HG02870 (cell line): ENCODE results near the gene AURKA.
"Not testable (repeated sequence)": the region's sequence is repeated elsewhere in the genome, so short reads cannot be mapped to it uniquely, and the experiment has no call there.

Experiments used
- ATAC-seq: cut with Tn5 transposase; IDR thresholded peaks from one replicate; pipeline ENCODE4 v1.9.1; 2021; ENCODE audit warnings: mild to moderate bottlenecking, moderate library complexity; ENCODE audit not compliant: unreplicated experiment

Gene AURKA

DNA sequence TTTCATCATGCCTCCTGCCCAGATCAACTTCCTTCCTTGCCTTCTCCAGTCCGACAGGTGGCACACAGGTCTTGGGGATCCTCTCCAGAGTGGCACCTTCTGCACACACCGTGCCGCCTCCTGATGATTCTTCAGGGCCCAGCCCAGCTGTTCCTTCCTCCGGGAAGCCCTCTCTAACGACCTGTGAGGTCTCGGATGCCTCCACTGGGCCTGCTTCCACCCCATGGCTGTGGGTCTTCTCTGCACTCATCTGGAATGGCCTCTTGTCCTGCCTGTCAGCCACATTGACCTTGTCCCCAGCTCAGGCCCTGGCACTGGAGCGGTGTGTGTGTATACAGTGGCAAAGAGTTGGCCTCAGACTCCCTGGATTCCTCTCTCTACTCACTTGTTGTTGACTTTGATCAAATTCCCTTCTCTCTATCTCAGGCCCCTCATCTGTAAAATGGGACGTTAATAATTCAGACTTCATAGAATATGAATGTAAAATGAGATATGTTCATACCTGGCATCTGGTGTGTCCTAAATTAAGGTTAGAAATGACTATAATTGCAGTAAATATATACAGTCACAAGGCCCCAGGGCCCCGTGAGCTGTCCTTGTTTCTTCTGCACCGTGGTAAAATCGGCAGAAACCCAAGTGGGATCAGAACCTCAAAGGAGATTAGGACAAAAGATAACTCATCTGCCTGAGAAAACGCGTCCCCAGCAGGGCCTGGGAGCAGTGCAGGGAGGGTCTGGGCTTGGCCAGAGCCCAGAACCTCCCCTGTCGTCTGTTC lies 31.7 kb downstream of the AURKA start:
- ATAC-seq = no peak

DNA sequence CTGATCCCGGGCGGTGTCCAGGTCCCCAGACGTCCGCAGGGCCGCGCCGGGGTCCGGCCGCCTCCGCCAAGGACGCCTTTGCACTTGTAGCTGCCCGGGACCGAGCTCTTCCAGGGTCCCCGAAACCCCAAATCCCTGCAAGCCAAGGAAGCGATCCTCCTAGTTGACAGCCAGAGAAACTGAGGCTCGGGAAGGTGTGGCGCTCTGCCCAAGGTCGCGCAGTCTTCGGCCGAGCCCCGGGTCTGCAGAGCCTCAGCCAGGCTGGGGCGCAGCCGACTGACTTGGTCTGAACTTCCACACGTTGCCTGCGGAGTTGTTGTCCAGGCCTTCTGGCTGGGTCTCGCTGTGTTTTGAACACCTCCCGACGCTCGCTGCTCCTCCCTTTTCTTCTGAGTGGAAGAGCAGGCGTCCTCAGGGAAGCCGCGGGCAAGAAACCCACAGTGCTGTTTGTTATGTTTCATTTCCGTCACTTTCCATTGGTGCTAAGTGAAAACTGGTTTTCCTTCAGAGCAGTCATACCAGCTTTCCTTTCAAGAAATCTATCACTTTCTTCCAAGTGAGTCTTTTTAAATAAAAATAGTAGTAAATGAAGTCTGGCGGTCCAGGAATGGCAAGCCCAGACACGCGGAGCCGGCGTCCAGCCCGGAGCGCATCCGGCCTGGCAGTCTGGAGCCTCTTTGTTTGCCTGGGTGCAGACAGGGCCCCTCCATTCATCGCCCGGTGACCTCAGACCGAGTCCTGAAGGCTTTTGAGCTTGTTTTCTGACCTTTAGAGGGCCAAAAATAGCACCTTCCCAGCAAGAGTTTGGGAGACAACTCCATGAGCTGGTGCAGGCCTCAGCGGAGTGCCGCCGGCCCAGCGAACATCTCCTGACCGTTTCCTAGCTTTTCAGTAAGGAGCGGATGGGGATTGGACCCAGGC lies 32.5 kb downstream of the AURKA start:
- ATAC-seq = peak; percentile 25

DNA sequence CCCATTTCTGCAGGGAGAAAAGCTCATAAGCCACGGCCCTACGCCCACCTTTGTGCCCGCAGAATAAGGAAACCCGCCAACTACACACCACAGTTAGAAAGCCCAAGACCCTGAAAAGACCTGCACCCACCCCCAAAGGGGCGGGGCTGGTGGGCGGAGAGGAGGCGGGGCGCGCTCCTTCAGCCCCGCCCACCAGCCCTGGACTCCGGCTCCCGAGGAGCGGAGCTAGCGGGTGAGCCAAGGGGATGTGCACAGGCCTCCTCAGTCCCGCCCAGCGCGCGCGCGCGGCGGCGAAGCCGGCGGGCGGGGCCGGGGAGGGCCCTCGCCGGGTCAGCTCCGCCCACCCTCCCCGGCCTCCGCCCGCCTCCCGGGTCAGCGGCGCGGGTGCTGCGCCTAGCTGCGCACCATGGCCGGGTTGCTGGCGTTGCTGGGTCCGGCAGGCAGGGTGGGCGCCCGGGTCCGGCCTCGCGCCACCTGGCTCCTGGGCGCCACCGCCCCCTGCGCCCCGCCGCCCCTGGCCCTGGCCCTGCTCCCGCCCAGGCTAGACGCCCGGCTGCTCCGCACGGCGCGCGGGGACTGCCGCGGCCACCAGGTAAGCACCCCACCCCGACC lies 33.3 kb downstream of the AURKA start, which contains the start of gene FAM210B:
Gene FAM210B, plus strand, starts transcription at position 375 of the 612 bp plus-strand sequence. Its CDS starts 32 bp downstream, at position 407.
- ATAC-seq = peak; percentile 93

DNA sequence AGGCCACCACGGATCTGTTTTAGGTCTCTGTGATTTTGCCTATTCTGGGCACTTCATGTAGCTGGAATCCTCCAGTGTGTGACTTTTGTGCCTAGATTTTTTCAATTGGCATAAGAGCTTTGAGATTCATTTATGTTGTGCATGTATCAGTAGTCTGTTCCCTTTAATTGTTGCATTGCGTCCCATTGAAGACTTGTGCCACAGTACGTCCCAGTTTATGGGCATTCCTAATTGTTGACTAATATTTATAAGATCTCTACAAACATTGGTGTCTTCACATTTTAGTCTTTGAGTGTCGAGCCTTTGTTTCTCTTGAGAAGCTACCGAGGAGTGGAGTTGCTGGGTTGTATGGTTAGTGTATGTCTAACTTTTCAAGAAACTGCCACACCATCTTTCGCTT lies 33.9 kb downstream of the AURKA start:
- no peak for ATAC-seq

DNA sequence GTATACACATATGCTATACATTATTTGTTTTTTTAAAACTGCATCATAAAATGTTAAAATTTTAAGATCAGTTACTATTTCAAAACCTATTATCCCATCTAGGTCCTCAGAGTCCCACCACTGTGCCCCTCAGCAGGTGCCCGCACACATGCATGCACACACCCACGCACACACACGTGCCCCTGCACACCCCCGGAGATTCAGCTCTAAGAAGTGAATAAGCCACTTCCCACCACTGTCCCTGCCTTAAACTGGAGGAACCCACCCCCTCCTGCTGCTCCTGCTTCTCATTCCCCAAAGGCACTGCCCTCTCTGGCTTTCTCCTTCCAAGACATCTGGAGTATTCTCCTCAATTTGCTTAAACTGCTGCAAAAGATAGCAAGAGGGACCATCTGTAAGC lies 38.7 kb downstream of the AURKA start:
- no peak for ATAC-seq

DNA sequence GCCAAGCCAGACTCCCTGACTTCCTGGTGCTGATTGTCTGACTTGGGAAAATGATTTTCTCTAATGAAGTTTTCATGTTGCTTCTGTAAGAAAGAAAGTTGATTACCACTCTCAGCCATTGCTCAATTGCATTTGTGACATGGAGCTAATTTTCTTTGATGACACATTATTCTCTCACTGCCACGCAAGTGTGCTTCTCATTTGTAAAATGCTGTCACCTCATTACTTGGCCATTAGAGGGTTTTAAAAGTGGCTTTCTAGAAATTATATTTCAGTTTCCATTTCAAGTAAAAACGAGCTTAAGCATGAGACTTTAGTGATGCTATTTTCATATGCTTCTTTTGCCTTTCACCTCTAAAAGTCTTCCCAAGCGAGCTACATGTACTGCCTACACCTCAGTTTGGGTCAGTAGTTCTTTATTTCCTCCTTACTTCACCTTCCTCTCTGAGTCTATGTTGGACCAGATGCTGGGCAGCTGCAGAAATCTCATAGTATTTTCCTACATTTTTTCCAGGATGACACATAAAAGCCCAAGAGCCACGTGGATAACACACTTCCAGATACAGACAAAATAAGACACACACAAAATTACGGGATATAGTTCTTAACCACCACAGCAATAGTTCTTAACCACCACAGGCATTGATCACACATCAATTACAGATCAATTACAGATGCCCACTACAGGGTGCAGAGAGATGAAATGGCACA lies 39.5 kb downstream of the AURKA start:
- no peak for ATAC-seq

DNA sequence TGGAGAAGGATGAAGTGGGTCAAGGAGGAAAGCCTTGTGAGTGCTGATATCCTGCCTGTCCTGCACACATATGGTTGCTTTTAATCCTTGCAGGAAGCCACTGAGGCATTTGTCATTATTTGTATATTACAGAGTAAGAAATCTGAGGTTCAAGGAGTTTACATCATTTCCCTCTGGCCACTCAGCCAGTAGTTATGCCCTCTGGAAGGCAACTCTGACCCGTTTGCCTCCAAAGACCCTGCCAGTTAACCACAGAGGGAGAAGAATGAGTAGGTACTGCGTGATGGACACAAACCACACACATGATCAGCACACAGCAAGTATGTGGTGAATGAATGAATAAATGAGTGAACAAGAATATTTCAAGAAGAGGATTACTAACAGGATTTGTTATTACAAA lies 41.2 kb downstream of the AURKA start:
- ATAC-seq = no peak

DNA sequence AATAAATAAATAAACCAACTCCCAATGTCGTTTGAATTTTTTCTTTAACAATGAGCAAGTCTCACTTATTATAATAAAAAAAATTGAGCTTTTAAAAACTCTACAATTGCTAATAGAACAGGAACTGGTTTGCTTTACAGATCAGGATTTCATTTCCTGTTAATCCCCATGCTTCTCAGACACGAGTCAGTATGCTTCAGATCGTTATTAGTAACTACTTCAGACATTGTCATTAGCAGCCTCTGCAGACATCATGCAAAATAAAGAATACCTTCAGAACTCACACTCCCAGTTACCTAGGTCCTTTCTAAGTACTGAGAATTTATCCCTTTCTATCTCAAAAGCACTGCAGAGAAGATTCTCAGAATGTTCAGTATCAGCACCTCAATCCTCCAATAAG lies 43.3 kb downstream of the AURKA start:
- ATAC-seq = no peak

DNA sequence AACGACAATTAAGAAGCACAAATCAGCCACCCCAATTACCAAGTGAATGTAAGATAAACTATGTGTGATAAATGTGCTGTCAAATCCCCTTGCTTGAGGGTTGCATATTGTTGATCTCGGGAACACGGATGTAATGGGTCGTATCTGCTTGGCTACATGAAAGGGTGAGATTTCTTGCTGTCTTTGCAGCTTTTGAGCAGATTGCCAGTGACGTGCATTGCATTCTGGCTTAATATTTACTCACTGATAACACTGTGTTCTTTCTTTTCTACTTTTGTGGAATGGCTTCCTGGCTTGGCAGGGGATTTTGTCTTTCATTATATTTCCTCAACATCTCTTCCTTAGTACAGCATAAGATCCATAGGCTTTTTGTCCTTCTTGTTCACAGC lies 43.7 kb downstream of the AURKA start:
- no peak for ATAC-seq

DNA sequence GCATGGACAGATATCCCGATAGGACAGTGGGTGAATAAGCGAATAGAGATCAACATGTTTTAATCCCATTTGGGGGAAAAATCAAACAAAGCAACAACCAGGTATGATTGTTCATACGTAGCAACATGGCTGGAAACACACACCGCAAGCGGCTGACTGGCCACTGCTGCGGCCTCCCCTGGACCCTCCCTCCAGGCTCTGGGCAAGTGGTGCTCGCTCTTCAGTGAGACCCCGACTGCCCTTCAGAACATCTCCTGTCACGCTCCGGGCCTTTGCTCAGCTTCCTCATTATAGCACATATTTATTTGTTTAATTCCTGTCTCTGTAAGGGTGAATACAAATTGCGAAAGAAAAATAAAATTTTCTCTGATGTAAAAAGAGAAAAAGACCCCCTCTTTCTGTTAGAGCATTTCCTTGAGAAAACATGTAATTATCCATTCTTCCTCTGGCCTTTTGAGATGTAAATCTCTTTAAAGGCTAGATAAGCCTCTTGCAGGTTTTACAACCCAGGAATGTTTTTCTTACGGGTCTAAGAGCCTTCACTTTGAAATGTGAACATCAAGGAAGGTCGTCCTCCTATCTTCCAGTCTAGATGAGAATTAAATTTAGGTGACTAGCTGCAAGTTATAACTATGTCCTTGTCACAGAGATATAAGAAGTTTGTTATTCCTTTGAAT lies 44.2 kb downstream of the AURKA start:
- no peak for ATAC-seq

DNA sequence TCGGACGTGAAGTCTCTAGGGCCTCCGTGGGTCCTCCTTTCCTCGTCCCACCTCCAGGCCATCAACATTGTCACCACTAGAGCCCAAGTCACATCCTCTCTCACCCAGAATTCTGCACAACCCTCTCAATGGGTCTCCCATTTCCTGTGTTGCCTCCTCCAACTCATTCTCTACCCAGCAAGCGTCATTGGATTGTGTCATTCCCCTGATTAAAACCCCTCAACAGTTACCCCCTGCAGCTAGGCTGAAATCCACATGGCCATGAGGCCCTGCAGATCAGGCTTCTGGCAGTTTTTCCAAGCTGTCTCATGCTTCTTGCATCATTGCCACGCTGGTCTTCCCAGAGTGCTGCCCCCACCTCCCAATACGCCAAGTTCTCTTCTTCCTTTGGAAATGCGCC lies 46.1 kb downstream of the AURKA start:
- no peak for ATAC-seq

DNA sequence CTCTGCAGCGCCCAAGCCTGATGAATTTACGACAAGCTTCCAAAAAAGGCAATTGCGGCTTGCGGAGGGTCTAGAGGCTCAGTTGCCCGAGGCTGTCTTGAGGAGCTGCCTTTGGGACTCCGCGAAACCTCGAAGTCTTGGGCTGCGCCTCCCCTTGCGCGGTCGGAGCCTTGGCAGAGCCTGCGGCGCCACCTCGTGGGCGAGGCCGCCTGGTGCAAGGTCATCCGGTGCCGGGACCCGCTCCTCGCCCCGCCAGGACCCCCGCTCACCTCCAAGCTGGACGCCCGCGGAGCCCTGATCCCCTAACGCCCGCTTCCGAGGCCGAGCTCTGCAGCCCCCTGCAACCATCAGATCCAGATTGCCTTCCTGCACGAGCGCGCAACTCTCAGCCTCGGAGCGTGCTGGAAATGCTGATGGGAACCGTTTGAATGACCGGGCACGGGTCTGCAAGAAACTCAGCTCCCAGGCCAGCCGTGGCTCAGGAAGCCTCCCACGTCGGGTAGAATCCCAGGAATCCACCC lies 48.1 kb downstream of the AURKA start:
- no peak for ATAC-seq

DNA sequence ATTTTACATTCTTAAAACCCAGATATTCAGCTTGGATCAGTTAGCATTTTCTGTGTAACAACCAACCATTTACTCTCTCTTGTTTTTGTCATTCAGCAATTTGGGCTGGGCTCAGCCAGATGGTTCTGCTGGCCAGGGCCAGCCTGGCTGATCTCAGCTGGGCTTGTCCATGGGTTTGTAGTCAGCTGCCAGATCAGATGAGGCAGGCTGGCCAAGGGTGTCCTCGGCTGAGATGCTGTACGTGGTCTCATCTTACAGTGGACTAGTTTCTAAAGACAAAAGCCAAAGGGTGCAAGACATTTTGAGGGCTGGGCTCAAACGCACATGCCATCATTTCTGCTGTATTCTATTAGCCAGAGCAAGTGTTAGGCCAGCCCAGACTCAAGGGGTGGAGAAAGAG lies 49.2 kb downstream of the AURKA start:
- ATAC-seq = no peak

DNA sequence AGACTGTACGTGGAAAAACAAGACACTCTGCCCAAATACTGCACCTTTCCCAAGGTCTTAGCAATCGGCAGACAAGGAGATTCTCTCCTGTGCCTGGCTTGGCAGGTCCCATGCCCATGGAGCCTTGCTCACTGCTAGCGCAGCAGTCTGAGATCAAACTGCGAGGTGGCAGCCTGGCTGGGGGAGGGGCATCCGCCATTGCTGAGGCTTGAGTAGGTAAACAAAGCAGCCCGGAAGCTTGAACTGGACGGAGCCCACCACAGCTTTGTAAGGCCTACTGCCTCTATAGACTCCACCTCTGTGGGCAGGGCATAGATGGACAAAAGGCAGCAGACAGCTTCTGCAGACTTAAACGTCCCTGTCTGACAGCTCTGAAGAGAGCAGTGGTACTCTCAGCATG lies 55.3 kb downstream of the AURKA start:
- ATAC-seq = not testable (repeated sequence)

DNA sequence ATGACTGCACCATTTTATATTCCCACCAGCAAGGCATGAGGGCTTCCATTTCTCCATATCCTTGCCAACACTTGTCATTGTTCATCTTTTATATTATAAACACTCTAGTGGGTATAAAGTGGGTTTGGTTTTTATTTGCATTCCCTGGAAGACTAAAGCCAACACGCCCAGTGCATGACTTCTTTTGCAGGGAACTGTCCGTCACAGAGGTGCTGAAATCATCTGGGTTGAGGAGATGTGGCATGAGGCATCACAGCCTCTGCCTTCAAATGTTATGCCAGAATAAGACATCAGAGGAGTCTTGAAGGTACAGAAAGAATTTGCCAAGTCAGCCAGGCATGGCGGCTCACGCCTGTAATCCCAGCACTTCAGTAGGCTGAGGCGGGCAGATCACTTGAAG lies 63.2 kb downstream of the AURKA start:
- ATAC-seq = no peak

DNA sequence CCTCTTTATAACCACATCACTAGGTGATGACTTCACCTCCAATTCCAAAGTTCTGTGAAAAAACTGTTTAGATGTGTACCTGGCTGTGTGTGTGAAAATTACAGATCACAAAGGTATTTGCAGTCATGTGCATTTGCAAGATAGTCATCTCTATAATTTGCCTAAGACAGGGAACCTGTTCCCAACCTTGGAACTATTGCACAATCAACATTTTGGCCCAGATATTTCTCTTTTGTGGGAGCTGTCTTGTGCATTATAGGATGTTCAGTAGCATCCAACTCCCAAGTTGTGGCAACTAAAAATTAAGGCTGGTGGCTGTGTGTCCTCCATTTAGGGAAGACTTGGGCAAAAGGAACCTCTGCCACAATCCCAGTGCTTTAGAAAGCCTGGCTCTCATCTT lies 67.2 kb downstream of the AURKA start:
- ATAC-seq = no peak

DNA sequence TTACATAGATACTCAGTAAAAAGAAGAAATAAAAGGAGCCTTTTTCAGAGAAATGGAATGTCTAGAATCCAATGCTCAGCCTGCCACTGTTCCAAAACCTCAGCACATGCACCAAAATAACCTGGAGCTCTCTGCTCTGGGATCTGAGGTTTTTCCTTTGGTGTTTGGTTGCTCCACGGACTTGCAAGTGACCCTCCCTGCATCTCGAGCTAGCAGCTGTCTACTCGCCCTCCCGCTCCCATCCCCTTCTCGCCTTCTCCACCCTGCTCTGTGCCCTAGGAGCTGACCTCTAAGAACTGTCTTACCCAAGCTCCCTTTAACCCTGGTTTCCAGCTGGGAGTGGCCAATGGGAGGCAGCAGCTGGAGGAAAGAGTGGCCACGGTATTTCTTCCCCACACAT lies 68.4 kb downstream of the AURKA start:
- no peak for ATAC-seq

DNA sequence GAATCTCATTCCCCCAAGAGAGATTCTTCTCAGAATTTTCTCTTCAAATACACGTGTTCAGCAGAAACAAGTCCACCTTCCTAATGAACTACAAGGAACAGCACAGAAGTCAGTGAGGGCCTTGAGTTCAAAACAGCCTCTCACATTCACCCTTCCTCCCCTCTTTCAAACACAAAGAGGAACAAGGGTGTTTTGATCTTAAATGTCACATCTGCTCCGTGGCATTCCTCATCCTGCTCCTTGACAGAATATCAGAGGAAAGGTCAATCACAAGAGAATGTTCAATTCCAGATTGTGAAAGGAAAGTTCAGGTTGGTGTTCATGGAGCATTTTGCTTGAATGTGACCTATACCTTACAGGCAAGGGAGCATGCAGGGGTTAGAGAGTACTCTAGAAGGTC lies 68.8 kb downstream of the AURKA start:
- ATAC-seq = no peak

DNA sequence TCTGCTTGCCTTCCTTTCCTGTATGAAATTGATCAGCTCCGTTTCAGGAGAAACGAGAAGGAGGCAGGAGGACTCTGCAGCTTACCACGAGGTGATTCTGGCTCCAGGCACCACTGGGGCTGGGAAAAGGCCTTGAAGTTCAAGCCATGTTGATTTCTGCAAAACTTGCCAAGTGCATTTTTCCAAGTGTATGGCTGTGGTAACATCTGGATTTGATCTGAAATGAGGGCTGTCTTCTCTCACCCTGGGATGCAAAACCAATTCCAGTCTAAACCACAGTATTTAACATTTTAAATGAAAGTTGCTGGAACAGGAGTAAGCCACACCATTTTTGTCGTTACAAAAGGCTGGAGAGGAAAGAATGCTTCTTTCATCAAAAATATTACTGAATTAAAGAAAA lies 69.3 kb downstream of the AURKA start:
- no peak for ATAC-seq
